ENCODE results near the gene FAM9C. TPM values are rescaled to one million over a fixed set of nuclear protein-coding genes. Genes with fewer than 3 reads are reported as not detected.
A peak's percentile ranks its signal among the peaks of the same experiment; 100 is the strongest.

Gene FAM9C
- total RNA-seq, 2 donors from 2014 or later, result 6.5 TPM; not detected in 1

GRCh38 chrX:13081395-13082205, 37.2 kb upstream of the FAM9C start:
- no peak for TF ChIP-seq POLR2AphosphoS5 (IDR thresholded peaks at IDR 0.05)
- H3K36me3 ChIP-seq, result no peaks in the 10 kb centered on the region
- H3K27me3 ChIP-seq (replicated peaks; ENCODE audit: insufficient read depth), result no peaks in the 10 kb centered on the region
- intact Hi-C loops (cut with DNase I), result loop anchor here (10.0 kb wide), 1 partner anchor 403 kb away; no protein-coding TSS in a partner anchor
- no peak overlapping the region for H3K27ac ChIP-seq
- H3K4me3 ChIP-seq, result no peak overlapping the region
- no peak for DNase-seq (ENCODE audit: low spot score)
- H3K4me1 ChIP-seq (replicated peaks), result no peaks in the 10 kb centered on the region
- no peaks in the 10 kb centered on the region for H3K9me3 ChIP-seq
- 66% methylated on average over 6 of the region's 6 CpGs for WGBS

- H3K36me3 ChIP-seq, result no peaks in the 10 kb centered on the region
- H3K27ac ChIP-seq, result no peak overlapping the region
- no peaks in the 10 kb centered on the region for H3K4me1 ChIP-seq (replicated peaks)
- WGBS, result 92% methylated on average over 4 of the region's 4 CpGs
- H3K4me3 ChIP-seq, result no peak overlapping the region
- no peak for TF ChIP-seq POLR2A (IDR thresholded peaks at IDR 0.05)
- TF ChIP-seq POLR2AphosphoS5 (IDR thresholded peaks at IDR 0.05), result no peak
- no peak for TF ChIP-seq CTCF (IDR thresholded peaks at IDR 0.05)
- H3K27me3 ChIP-seq (replicated peaks; ENCODE audit: insufficient read depth), result no peaks in the 10 kb centered on the region
- H3K9me3 ChIP-seq, result no peaks in the 10 kb centered on the region
- no peak for DNase-seq (ENCODE audit: low spot score)
- intact Hi-C loops (cut with DNase I), result loop anchor here (10.0 kb wide), 1 partner anchor 405 kb away; no protein-coding TSS in a partner anchor
Measured at GRCh38 chrX:13080128-13080795, 35.8 kb upstream of the FAM9C start.

- H3K27me3 ChIP-seq (replicated peaks; ENCODE audit: insufficient read depth), result no peaks in the 10 kb centered on the region
- H3K4me3 ChIP-seq, result no peak overlapping the region
- no peaks in the 10 kb centered on the region for H3K9me3 ChIP-seq
- DNase-seq (ENCODE audit: low spot score), result peak; percentile 4
- H3K4me1 ChIP-seq (replicated peaks), result no peaks in the 10 kb centered on the region
- TF ChIP-seq POLR2A (IDR thresholded peaks at IDR 0.05), result no peak
- no peak for TF ChIP-seq POLR2AphosphoS5 (IDR thresholded peaks at IDR 0.05)
- WGBS, result 28% methylated on average over 10 of the region's 10 CpGs
- intact Hi-C loops (cut with DNase I), result no loop called here
- H3K36me3 ChIP-seq, result no peaks in the 10 kb centered on the region
- peak overlapping the region; percentile 39 to 60 for H3K27ac ChIP-seq
Measured at GRCh38 chrX:13078739-13079444, 34.5 kb upstream of the FAM9C start.

- Histone ChIP-seq H3K36me3 (no peaks in the 10 kb centered on the region), H3K27ac (no peak overlapping the region), H3K4me3 (no peak overlapping the region), H3K27me3 (replicated peaks; ENCODE audit: insufficient read depth) (no peaks in the 10 kb centered on the region), H3K9me3 (no peaks in the 10 kb centered on the region), H3K4me1 (replicated peaks) (no peaks in the 10 kb centered on the region)
- WGBS, result 45% methylated on average over 2 of the region's 2 CpGs
- DNase-seq (ENCODE audit: low spot score), result no peak
- TF ChIP-seq POLR2AphosphoS5 (IDR thresholded peaks at IDR 0.05) (no peak), CTCF (IDR thresholded peaks at IDR 0.05) (no peak), POLR2A (IDR thresholded peaks at IDR 0.05) (no peak)
- intact Hi-C loops (cut with DNase I), result no loop called here
Measured at GRCh38 chrX:13077168-13077567, 32.7 kb upstream of the FAM9C start.

- 96% methylated on average over 4 of the region's 4 CpGs for WGBS
- no peaks in the 10 kb centered on the region for H3K4me1 ChIP-seq (replicated peaks)
Measured at GRCh38 chrX:13076176-13076961, 31.9 kb upstream of the FAM9C start.

More at GRCh38 chrX:13076176-13076961, 31.9 kb upstream of the FAM9C start:
- Histone ChIP-seq H3K36me3 (no peaks in the 10 kb centered on the region), H3K4me3 (no peak overlapping the region), H3K27me3 (replicated peaks; ENCODE audit: insufficient read depth) (no peaks in the 10 kb centered on the region), H3K9me3 (no peaks in the 10 kb centered on the region), H3K27ac (no peak overlapping the region)
- no peak for TF ChIP-seq POLR2AphosphoS5 (IDR thresholded peaks at IDR 0.05)
- TF ChIP-seq CTCF (IDR thresholded peaks at IDR 0.05), result no peak
- TF ChIP-seq POLR2A (IDR thresholded peaks at IDR 0.05), result no peak
- intact Hi-C loops (cut with DNase I), result no loop called here
- no peak for DNase-seq (ENCODE audit: low spot score)

Data from prostate gland (tissue), 2 donors.